GM21528 (cell line): ENCODE results near the gene ALG14.
"Not testable (repeated sequence)": the region's sequence is repeated elsewhere in the genome, so short reads cannot be mapped to it uniquely, and the experiment has no call there.

ENCODE experiments used
- ATAC-seq: cut with Tn5 transposase; IDR thresholded peaks from one replicate; pipeline ENCODE4 v1.9.1; 2021; ENCODE audit warnings: mild to moderate bottlenecking, moderate library complexity; ENCODE audit not compliant: unreplicated experiment, low FRiP score

ALG14 gene

GRCh38 chr1:95072532-95073419 is at the start of gene ALG14:
Gene ALG14 (minus strand): TSS chr1:95072951. CDS start chr1:95072898, 53 bp downstream.
- ATAC-seq: peak; percentile 97

- ATAC-seq: no peak
Measured at GRCh38 chr1:95122151-95122697, 49.5 kb upstream of the ALG14 start.

DNA sequence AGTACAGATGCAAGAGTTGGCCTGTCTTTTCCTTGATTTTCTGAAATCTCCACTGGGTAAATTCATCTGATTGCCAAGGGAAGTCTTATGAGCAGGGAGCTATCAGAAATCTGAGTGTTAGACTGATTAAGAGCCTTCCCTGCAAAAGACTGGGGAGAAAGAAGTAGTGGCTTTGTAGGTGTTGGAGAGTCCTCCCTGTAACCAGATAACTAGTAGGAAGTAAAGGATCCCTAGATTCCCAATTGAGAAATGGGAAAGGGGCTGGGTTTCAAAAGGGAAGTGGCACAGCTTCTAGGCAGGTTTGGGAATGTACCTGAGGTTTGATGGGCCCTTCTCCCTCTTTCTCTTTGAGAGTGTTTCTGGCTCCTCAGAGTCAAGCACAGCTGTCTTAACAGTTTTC is 46.5 kb upstream of the ALG14 start:
- no peak for ATAC-seq

- ATAC-seq: no peak
Measured at GRCh38 chr1:95118710-95119109, 46.0 kb upstream of the ALG14 start.

DNA sequence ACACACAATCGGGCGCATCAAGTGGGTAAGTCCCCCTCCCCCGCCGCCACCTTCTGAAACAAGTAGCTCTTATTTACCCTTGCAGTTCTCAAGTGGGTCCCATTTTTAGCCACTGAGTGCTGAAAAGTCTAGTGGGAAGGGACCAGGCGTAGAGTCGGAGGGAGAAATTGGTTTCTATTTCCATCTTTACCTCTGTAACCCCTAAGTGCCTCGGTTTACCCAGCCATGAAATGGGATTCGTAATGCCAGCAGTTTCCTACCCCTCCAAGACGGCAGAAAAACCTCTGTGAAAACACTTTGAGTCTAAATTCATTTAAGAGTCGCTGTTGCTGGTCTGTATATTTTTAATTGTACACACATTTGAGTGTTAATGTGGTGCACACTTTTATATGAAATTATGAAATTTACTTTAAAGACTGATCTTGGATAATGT is 45.3 kb upstream of the ALG14 start:
- no peak for ATAC-seq

DNA sequence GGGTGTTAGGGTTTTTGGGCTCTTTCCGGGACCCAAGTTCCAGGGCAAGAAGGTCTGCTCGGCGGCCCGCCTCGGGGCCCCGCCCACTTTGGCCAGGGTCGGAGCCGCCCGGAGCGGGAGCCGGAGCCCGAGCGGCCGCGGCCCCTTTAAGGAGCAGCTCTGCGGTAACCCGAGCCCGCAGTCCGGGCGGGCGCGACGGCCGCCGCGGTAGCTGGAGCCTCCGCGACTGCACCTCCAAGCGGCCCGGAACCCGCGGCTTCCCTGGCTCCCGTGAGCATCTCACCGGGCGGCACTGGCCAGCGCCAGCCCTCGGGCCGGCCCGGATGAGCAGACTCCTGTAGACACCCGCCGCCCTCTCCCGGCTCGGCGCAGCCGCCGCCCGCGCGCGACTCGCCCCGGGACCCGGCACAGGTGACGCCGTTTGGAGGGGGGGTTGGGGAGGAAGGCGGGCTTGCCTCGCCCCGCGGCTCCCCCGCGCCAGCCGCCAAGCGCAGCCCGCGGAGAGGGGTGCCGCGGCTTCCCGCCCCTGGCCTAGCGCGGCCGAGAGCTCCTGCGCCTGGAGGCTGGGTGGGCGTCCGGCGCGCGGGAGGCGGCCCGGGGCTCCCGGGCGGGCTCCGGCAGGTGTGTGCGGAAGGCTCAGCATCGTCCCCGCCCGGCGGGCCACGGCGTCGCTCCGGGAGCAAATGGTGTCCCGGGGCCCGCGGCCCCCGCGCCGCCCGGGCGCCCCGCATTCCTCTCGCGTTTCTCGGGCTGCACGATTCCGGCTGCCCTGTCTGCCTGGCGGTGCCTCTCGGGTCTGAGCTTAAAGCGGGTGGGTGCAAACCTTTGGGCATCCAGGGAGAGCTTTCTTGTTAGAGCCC is 44.7 kb upstream of the ALG14 start, which contains the start of gene TLCD4:
TSS of gene TLCD4 (plus strand) at position 149 of the 860 bp plus-strand sequence. CDS start 26,547 bp downstream, outside the sequence.
- peak; percentile 70 for ATAC-seq

GRCh38 chr1:95116580-95117206 is 43.9 kb upstream of the ALG14 start:
- ATAC-seq: peak; percentile 73

GRCh38 chr1:95115708-95116137 is 43.0 kb upstream of the ALG14 start:
- ATAC-seq: no peak

- ATAC-seq: no peak
Measured at GRCh38 chr1:95113684-95114083, 40.9 kb upstream of the ALG14 start.

GRCh38 chr1:95111014-95111413 is 38.3 kb upstream of the ALG14 start:
- no peak for ATAC-seq

GRCh38 chr1:95108792-95109191 is 36.0 kb upstream of the ALG14 start:
- ATAC-seq: no peak

- no peak for ATAC-seq
Measured at GRCh38 chr1:95098196-95098595, 25.4 kb upstream of the ALG14 start.

- ATAC-seq: no peak
Measured at GRCh38 chr1:95097426-95097825, 24.7 kb upstream of the ALG14 start.

GRCh38 chr1:95096218-95096841 is 23.6 kb upstream of the ALG14 start:
- ATAC-seq: peak; percentile 44

DNA sequence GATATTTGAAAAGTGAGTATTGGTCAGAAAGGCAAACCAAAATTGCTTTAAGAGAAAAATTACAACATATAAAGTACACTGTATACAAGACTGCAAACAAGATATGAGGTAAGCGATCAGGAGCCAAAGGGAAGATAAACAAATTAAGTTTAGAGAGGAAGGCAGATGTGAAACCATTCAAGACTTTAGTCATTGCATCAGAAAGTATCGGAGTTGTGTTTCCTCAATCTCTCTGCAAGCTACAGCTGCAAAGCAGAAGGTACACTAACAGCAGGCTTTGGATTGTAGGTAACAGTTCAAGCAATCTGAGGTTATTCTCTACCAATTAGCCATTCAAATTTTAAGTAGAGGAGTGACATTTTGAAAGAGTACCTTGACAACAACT is 23.1 kb upstream of the ALG14 start:
- ATAC-seq: peak; percentile 91

DNA sequence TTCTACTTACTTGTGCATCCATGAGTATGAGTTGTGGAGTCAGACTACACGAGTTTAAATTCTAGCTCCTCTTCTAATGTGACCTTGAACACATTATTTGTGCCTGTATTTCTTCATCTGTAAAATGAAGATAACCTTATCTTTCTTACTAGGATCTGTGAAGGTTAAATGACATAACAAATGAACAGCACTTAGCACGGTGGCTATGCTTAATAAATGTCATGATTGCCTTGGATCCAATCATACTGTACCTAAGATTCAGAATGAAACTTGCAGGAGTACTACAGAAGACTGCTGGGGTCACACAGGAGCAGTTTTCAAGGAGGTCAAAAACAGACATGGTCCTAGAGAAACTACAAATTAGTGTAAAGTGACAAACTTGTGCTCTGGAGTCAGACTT is 22.2 kb upstream of the ALG14 start:
- no peak for ATAC-seq

- no peak for ATAC-seq
Measured at GRCh38 chr1:95093296-95093695, 20.5 kb upstream of the ALG14 start.

- not testable (repeated sequence) for ATAC-seq
Measured at GRCh38 chr1:95092891-95093290, 20.1 kb upstream of the ALG14 start.

DNA sequence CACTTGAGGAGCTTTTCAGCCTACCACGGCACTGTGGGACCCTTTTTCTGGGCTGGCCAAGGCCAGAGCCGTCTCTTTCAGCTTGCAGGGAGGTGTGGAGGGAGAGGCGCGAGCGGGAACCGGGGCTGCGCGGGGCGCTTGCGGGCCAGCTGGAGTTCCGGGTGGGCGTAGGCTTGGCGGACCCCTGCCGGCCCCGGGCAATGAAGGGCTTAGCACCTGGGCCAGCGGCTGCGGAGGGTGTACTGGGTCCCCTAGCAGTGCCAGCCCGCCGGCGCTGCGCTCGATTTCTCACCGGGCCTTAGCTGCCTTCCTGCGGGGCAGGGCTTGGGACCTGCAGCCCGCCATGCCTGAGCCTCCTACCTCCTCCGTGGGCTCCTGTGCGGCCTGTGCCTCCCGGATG is 18.5 kb upstream of the ALG14 start:
- ATAC-seq: not testable (repeated sequence)
